K562 (cell line): ENCODE data around the gene KIAA1614. TPM values are rescaled to one million over a fixed set of nuclear protein-coding genes. Genes with fewer than 3 reads are reported as not detected.
A peak's percentile ranks its signal among the peaks of the same experiment; 100 is the strongest.

ENCODE experiments used
- ATAC-seq: fragments of 200-7000 bp; cut with Tn5 transposase; 3 replicates; pipeline ENCODE4 v1.9.1; 2020; ENCODE audit warnings: moderate library complexity
- Bru-seq: library from RNA; stranded (reverse); fragments of 400-500 nt; gene quantifications from one replicate; lab custom pipeline; 2021; lab: Mats Ljungman, UMichigan
- BruChase-seq, 2 experiments: library from RNA; stranded (reverse); fragments of 400-500 nt; gene quantifications; one replicate each; lab custom pipeline; 2021; lab: Mats Ljungman, UMichigan
- BruUV-seq: library from RNA; stranded (reverse); fragments of 400-500 nt; replicated peaks from 2 replicates; lab custom pipeline; 2021; lab: Mats Ljungman, UMichigan
- CTCF ChIA-PET: fragments of 300-600 bp; formaldehyde crosslinking; extraction: SDS; loops from one replicate; lab custom pipeline; 2021; ENCODE audit warnings: low intra/inter-chr PET ratio; lab: Yijun Ruan, JAX
- POLR2A ChIA-PET: fragments of 300-600, 350-650 bp; sonication (Branson Sonifier 250); formaldehyde crosslinking; extraction: SDS; loops from one replicate; lab custom pipeline; 2021; ENCODE audit warnings: antibody characterized with exemption, inconsistent platforms; lab: Yijun Ruan, JAX
- DNase-seq, 4 experiments: peaks; one replicate each; pipeline versions ENCODE4 v3.0.0 to v3.0.0-alpha.2; 2011 to 2018; ENCODE audit warnings: low spot score in 3 of 4, mixed read lengths in 3 of 4; ENCODE audit errors: extremely low read depth in 1 of 4
- FAIRE-seq: peaks from 2 replicates; lab custom pipeline; 2011; peaks lifted over from hg19 to GRCh38; lab: Jason Lieb, UNC
- H2AFZ ChIP-seq: 2 replicates; pipeline ENCODE4 v1.6.0; 2011; ENCODE audit warnings: low read depth, low read length, control low read depth, inconsistent platforms
- H3K27ac ChIP-seq: fragments of 200-600 bp; 3 replicates; pipeline ENCODE4 v1.8.0; 2011; ENCODE audit warnings: low read depth, mild to moderate bottlenecking, control low read depth, inconsistent platforms, low read length, moderate library complexity, mixed read lengths; ENCODE audit errors: extremely low read depth
- H3K27me3 ChIP-seq, 2 experiments: fragments of 300-600 bp in 1 of 2; 2 replicates in 1 of 2; 3 replicates in 1 of 2; pipeline versions ENCODE4 v1.6.0 to v1.8.0; 2011; ENCODE audit warnings: inconsistent platforms in 2 of 2, low read length in 2 of 2, mild to moderate bottlenecking in 1 of 2, mixed read lengths in 1 of 2, moderate library complexity in 1 of 2; ENCODE audit not compliant: control insufficient read depth in 2 of 2, insufficient read depth in 2 of 2
- H3K36me3 ChIP-seq: fragments of 300-600 bp; 3 replicates; pipeline ENCODE4 v1.8.0; 2011; ENCODE audit warnings: mild to moderate bottlenecking, low read length, inconsistent platforms; ENCODE audit not compliant: control insufficient read depth, insufficient read depth
- H3K4me1 ChIP-seq, 2 experiments: fragments of 200-600 bp in 1 of 2; replicated peaks in 1 of 2; 2 replicates in 1 of 2; 3 replicates in 1 of 2; pipeline versions ENCODE4 v1.5.1 to v1.8.0; 2011; ENCODE audit warnings: inconsistent platforms in 2 of 2, low read length in 2 of 2, mild to moderate bottlenecking in 1 of 2, mixed read lengths in 1 of 2, moderate library complexity in 1 of 2; ENCODE audit not compliant: control insufficient read depth in 2 of 2, insufficient read depth in 2 of 2
- H3K4me2 ChIP-seq: 2 replicates; pipeline ENCODE4 v1.6.1; 2011; ENCODE audit warnings: low read length, control low read depth, inconsistent platforms, mixed read lengths; ENCODE audit not compliant: insufficient read depth
- H3K4me3 ChIP-seq: fragments of 200-600 bp; sonication (generic), shearing (Covaris generic); 2 replicates; pipeline ENCODE4 v1.5.1; 2016; ENCODE audit warnings: control low read depth, inconsistent platforms
- H3K79me2 ChIP-seq: fragments of 200-600 bp; 3 replicates; pipeline ENCODE4 v1.8.0; 2011; ENCODE audit warnings: low read length, inconsistent platforms; ENCODE audit not compliant: control insufficient read depth, insufficient read depth
- H3K9ac ChIP-seq, 2 experiments: 2 replicates each; pipeline versions ENCODE4 v1.6.0 to v1.6.1; 2011; ENCODE audit warnings: low read depth in 2 of 2, low read length in 2 of 2, control low read depth in 1 of 2, inconsistent platforms in 1 of 2, mild to moderate bottlenecking in 1 of 2, mixed read lengths in 1 of 2; ENCODE audit not compliant: insufficient read depth in 1 of 2
- H3K9me1 ChIP-seq: one replicate; pipeline ENCODE4 v1.6.0; 2011; ENCODE audit warnings: inconsistent platforms, mild to moderate bottlenecking, low read length, moderate library complexity; ENCODE audit not compliant: control insufficient read depth, insufficient read depth
- H3K9me3 ChIP-seq: replicated peaks from 2 replicates; pipeline ENCODE4 v1.5.1; 2011; ENCODE audit warnings: low read depth, low read length, inconsistent platforms; ENCODE audit not compliant: control insufficient read depth, insufficient read depth
- H4K20me1 ChIP-seq: replicated peaks from 2 replicates; pipeline ENCODE4 v1.6.1; 2011; ENCODE audit warnings: low read length, inconsistent platforms, mixed read lengths; ENCODE audit not compliant: control insufficient read depth, insufficient read depth
- BDP1 ChIP-seq: IDR thresholded peaks from 3 replicates; pipeline ENCODE4 v1.6.1; 2011; ENCODE audit not compliant: insufficient read length, insufficient read depth
- DACH1 ChIP-seq: fragments of 450-650 bp; IDR thresholded peaks from 2 replicates; pipeline ENCODE4 v1.6.1; 2018; ENCODE audit not compliant: partially characterized antibody
- DIDO1 ChIP-seq: fragments of 450-650 bp; IDR thresholded peaks from 2 replicates; pipeline ENCODE4 v1.6.1; 2016; ENCODE audit warnings: low read depth, missing biosample characterization, missing genetic modification characterization
- ETV6 ChIP-seq, 3 experiments: fragments of 150-350 bp in 1 of 3; sonication (generic) in 1 of 3; formaldehyde crosslinking in 1 of 3; IDR thresholded peaks; 2 replicates each; pipeline versions ENCODE4 v1.6.1 to v1.8.0; 2014 to 2022; ENCODE audit warnings: borderline replicate concordance in 2 of 3, low read depth in 2 of 3, antibody characterized with exemption in 1 of 3, low read length in 1 of 3, mild to moderate bottlenecking in 1 of 3, missing genetic modification reagents in 1 of 3
- MTF1 ChIP-seq: fragments of 250-450 bp; sonication (Bioruptor Pico); IDR thresholded peaks from 2 replicates; pipeline ENCODE4 v1.9.0; 2021; ENCODE audit warnings: moderate library complexity, mild to moderate bottlenecking, inconsistent platforms, borderline replicate concordance
- POLR2H ChIP-seq: IDR thresholded peaks from 2 replicates; pipeline ENCODE4 v1.6.1; 2016; ENCODE audit warnings: missing genetic modification characterization, low read depth, mild to moderate bottlenecking, control low read depth, missing compliant biosample characterization, moderate library complexity
- RBM34 ChIP-seq: fragments of 200-400 bp; formaldehyde crosslinking; IDR thresholded peaks from 2 replicates; pipeline ENCODE4 v1.6.1; 2018; ENCODE audit warnings: low read length, borderline replicate concordance; ENCODE audit not compliant: insufficient read depth
- SRSF9 ChIP-seq: fragments of 200-400 bp; formaldehyde crosslinking; IDR thresholded peaks from 2 replicates; pipeline ENCODE4 v1.6.1; 2017; ENCODE audit warnings: low read depth, low read length, borderline replicate concordance
- TAF1 ChIP-seq: IDR thresholded peaks from 2 replicates; pipeline ENCODE4 v1.6.1; 2011; ENCODE audit warnings: mild to moderate bottlenecking, low read length, moderate library complexity; ENCODE audit not compliant: insufficient read depth, control insufficient read depth, severe bottlenecking; ENCODE audit errors: extremely low read depth
- ZFP36 ChIP-seq: fragments of 150-350 bp; IDR thresholded peaks from 2 replicates; pipeline ENCODE4 v1.6.1; 2018; ENCODE audit warnings: low read length, low read depth; ENCODE audit not compliant: partially characterized antibody
- ZNF184 ChIP-seq: sonication (generic); formaldehyde crosslinking; IDR thresholded peaks from 2 replicates; pipeline ENCODE4 v1.5.0; 2020; ENCODE audit warnings: missing genetic modification reagents
- WGBS: fragments of 100-300 bp; shearing (Covaris generic); methylation state at CpG from one replicate; pipeline ENCODE4 v1.1.6; 2016; ENCODE audit warnings: low coverage, mixed read lengths; ENCODE audit not compliant: insufficient coverage; ENCODE audit errors: missing lambda C conversion rate; 5-methylcytosine and 5-hydroxymethylcytosine counted together
- in situ Hi-C: fragments of 300-500 bp; cut with MboI; formaldehyde crosslinking; loops from 4 replicates; pipeline ENCODE4 v1.15.0; 2018; ENCODE audit warnings: inconsistent platforms, mixed read lengths
- intact Hi-C: fragments of 100-400 bp; cut with micrococcal nuclease; formaldehyde crosslinking; loops from 2 replicates; pipeline ENCODE4 v1.14.2; 2022
- long read RNA-seq, 3 experiments: library from polyadenylated mRNA in 2 of 3; library from RNA in 1 of 3; unstranded in 2 of 3; stranded (forward) in 1 of 3; transcript quantifications; one replicate each; pipeline ENCODE4 v2.0.0, GENCODE V29; 2019 to 2022
- polyA minus RNA-seq, 3 experiments: library from RNA; depleted of rRNA, polyadenylated mRNA; stranded (reverse); fragments of >200 nt; gene quantifications; 2 replicates each; pipeline ENCODE4 v1.2.3, GENCODE V29; 2011
- polyA plus RNA-seq, 8 experiments: library from polyadenylated mRNA; depleted of rRNA in 4 of 8; stranded (reverse) in 5 of 8; unstranded in 3 of 8; fragments of >200 nt; fragmentation: Nextera tagmentation in 2 of 8; fragmentation: Illumina TruSeq in 1 of 8; extraction: Ambion mirVana in 2 of 8; extraction: Trizol in 1 of 8; gene quantifications; 2 replicates each; pipeline versions ENCODE4 v1.2.1 to v1.2.3, GENCODE V29; 2011 to 2014; ENCODE audit warnings: inconsistent platforms in 1 of 8, missing spikeins in 1 of 8
- total RNA-seq, 7 experiments: library from RNA; depleted of rRNA in 6 of 7; stranded (reverse); fragments of >200 nt in 6 of 7; fragmentation: Illumina TruSeq in 2 of 7; extraction: Trizol in 2 of 7; gene quantifications; 2 replicates each; pipeline versions ENCODE4 v1.2.1 to v1.2.3, GENCODE V29; 2011 to 2021; ENCODE audit warnings: low replicate concordance in 1 of 7
- TF ChIP-seq, protein P1 (sequence below): fragments of 250-450 bp; sonication (Bioruptor Pico); IDR thresholded peaks from 2 replicates; pipeline ENCODE4 v1.9.0; 2021; ENCODE audit warnings: mild to moderate bottlenecking

The KIAA1614 gene, protein sequence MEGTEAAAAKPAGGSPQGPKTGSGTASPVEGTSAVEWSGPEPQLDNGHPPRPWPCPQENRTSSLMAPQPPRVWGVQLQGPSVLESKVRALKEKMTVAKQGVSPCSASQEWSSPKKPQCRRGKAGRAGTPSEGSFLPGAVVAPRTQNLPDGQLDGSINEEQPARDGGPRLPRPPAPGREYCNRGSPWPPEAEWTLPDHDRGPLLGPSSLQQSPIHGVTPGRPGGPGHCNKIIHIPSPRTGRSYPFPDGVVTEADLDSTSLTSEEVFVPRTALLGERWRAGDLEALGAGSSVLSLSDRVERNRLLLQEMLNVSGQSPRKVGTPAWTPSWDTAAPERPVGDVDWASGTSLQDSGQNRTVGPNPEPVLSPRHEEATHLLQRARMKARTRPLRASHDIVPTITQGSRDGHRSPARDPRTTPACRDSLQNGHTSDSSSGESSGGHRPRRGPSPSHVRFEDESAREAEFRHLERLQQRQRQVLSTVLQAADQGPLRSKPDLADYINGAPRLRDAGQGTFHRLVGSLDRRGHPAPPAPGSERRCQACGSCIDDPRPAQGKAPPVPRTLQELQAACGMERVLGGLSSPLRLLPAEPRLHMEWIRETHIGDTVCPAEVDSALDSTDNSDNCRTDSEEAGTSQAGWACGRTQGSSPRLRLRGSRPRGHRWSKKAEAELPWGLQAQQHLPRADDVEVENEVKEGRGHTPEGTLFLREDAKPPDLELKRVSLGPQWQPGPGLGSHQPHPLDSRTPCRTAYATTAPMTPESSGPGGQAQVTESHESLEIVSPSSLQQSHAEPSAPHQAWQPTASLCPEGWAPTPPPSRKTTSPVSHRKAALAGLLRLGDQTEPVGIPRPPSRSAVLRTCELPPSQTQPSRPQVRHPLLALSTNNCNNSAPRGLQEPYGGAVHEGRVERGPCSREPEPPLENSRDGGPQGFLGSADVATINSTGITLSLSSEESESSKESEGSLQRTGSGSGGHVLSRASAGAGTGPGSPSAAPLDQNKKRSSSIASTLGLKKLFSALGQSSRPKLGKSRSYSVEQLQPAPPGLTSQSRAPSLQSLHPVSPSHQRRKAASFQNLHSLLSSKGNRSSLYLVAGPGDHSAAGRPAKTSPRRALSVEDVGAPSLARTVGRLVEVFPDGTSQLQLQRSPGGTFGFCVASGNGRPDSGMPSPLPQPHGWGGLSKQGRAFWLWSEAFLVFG
- total RNA-seq (2011; cell fraction: chromatin; rRNA removed; ENCODE audit: low replicate concordance) = 0.35 and 0.56 TPM in 2 replicates
- total RNA-seq (2011; cell fraction: nucleolus; rRNA removed) = 0.17 and 0.39 TPM in 2 replicates
- total RNA-seq (2011; cell fraction: nucleoplasm; rRNA removed) = 0.15 and 0.37 TPM in 2 replicates
- 0.29 and 1.1 TPM in 2 replicates for total RNA-seq (2014; rRNA removed)
- 0.03 and 0.04 TPM in 2 replicates for total RNA-seq (2014; rRNA removed; fragmentation: Illumina TruSeq; extraction: Trizol)
- 0.14 and 0.57 TPM in 2 replicates for total RNA-seq (2015; rRNA removed; fragmentation: Illumina TruSeq; extraction: Trizol)
- 0.16 and 0.36 TPM in 2 replicates for total RNA-seq (2021)
- 0.01 and 0.11 TPM in 2 replicates for polyA plus RNA-seq (2011; rRNA removed)
- polyA plus RNA-seq (2011; cell fraction: cytosol; rRNA removed) = 0.01 and 0.03 TPM in 2 replicates
- polyA plus RNA-seq (2011; cell fraction: nucleus; rRNA removed) = 0.13 and 0.20 TPM in 2 replicates
- 0.51 and 0.85 TPM in 2 replicates for polyA plus RNA-seq (2012)
- polyA plus RNA-seq (2014; fragmentation: Illumina TruSeq; extraction: Trizol) = 0.07 and 0.15 TPM in 2 replicates
- under 1 TPM in 1 of 2 experiments, not detected in 1; 0.18 TPM for polyA plus RNA-seq (2014; fragmentation: Nextera tagmentation; extraction: Ambion mirVana)
- 0.17 and 0.36 TPM in 2 replicates for polyA plus RNA-seq (2014; rRNA removed)
- 0.04 and 0.06 TPM in 2 replicates for polyA minus RNA-seq (2011; rRNA and poly(A)+ RNA removed)
- polyA minus RNA-seq (2011; cell fraction: cytosol; rRNA and poly(A)+ RNA removed) = not detected in 2 replicates
- 0.11 and 0.13 TPM in 2 replicates for polyA minus RNA-seq (2011; cell fraction: nucleus; rRNA and poly(A)+ RNA removed)
- percentile 23 among the genes with signal in this experiment for Bru-seq, nascent RNA
- percentile 34 among the genes with signal in this experiment for BruChase-seq, experiment 1, labeled RNA remaining after a 2-hour chase
- BruChase-seq, experiment 2, labeled RNA remaining after a 6-hour chase = percentile 32 among the genes with signal in this experiment
- long read RNA-seq, experiment 1 = 0 reads
- long read RNA-seq, experiment 2, partial matches to known transcripts = 0 of 2 reads
- long read RNA-seq, experiment 2, other reads (novel, unspliced or antisense) = 2 of 2 reads
- long read RNA-seq, experiment 3 = 0 reads

DNA sequence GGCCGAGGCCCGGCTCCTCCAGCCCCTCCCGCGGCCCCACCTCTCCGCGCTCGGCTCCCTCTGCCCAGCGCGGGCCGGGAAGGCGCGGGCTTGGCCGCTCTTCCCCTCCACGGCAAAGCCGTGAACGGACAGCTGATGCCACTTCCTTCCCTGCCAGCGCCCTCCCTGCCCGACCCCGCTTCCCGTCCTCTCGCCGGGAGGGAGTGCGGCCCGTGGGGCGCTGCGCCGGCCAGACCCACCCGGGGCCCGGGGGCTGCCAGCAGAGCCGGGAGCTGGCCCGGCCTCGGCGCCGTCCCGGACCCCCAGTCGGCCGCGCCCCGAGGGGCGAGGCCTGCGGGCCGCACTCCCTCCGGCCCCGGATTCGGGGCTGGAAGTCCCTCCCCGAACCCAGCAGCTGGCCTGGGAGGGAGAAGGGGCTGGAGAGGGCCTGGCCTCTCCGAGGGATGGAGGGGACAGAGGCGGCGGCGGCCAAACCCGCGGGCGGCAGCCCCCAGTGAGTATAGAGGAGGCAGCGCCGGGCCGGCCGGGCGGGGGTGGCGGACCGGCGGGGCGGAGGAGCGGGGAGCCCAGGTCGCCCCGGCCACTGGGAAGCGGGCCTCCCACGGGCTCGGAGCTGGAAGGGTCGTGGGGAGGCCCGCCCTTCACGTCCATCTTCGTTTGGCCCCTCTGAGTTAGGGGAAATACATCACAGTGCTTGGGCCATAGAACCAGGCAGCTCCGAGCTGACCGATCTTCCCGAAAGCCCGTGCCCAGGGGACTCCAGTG is at the start of gene KIAA1614:
TSS of gene KIAA1614 (plus strand) at position 97 of the 765 bp plus-strand sequence. CDS start at position 444, 347 bp downstream.
- ATAC-seq (no peak), DNase-seq (no peak), FAIRE-seq (no peak)
- Histone ChIP-seq H3K27ac (no peak within 1 kb of the TSS), H3K4me1 (peaks cover 9 to 14% of the 10 kb centered on the region in 2 experiments; a peak in 3 of 5 replicates), H3K4me3 (no peak within 1 kb of the TSS), H3K27me3 (no peaks in the 10 kb centered on the region; a peak in 1 of 5 replicates), H3K9me3 (no peaks in the 10 kb centered on the region), H2AFZ (no peak within 1 kb of the TSS), H3K9me1 (no peaks in the 10 kb centered on the region), H3K4me2 (no peak within 1 kb of the TSS), H3K36me3 (no peaks in the 10 kb centered on the region), H3K79me2 (no peaks in the 10 kb centered on the region), H3K9ac (no peak within 1 kb of the TSS), H4K20me1 (no peaks in the 10 kb centered on the region)
- in situ Hi-C loops (no loop called here), intact Hi-C loops (no loop called here)
- no TSS peak for BruUV-seq
- ChIA-PET POLR2A (interaction anchor here (0.6 to 0.8 kb wide), 2 partner anchors 12 to 31 kb away, joined by 3 to 6 read pairs; no protein-coding TSS in a partner anchor), CTCF (no interaction called here)
- WGBS = 78% methylated on average over 36 of the region's 76 CpGs
- TF ChIP-seq ZNF184 (CRISPR knock-in tag) (no peak), ETV6 (IDR thresholded peaks at IDR 0.05; ENCODE audit: borderline replicate concordance in 1 of 2, low read depth in 2 of 2, low read length in 1 of 2) (no peak), ETV6 (CRISPR knock-in tag; IDR thresholded peaks at IDR 0.05; ENCODE audit: borderline replicate concordance) (no peak), SRSF9 (no peak), POLR2H (tag) (no peak), MTF1 (CRISPR knock-in tag) (no peak), RBM34 (no peak), BDP1 (no peak), TAF1 (no peak), DACH1 (no peak), DIDO1 (tag) (no peak), ZFP36 (no peak)
- TF ChIP-seq, protein P1, sequence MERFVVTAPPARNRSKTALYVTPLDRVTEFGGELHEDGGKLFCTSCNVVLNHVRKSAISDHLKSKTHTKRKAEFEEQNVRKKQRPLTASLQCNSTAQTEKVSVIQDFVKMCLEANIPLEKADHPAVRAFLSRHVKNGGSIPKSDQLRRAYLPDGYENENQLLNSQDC (CRISPR knock-in tag) = no peak
